HTERT RPE-1 (cell line): ENCODE results near the gene DNASE1L2.

Experiments
- in situ Hi-C: fragments of 300-500 bp; cut with MboI; formaldehyde crosslinking; loops from 4 replicates; pipeline ENCODE4 v1.14.3; 2020; ENCODE audit warnings: low sequenced_read_pairs

The DNASE1L2 gene

GRCh38 chr16:2236337-2237101 lies at the start of gene DNASE1L2:
DNASE1L2 (plus strand) TSS chr16:2236444; CDS start chr16:2236817, 373 bp downstream.
- in situ Hi-C loops: no loop called here

GRCh38 chr16:2186505-2186904 lies 49.7 kb upstream of the DNASE1L2 start:
- in situ Hi-C loops: no loop called here

GRCh38 chr16:2187212-2187611 lies 49.0 kb upstream of the DNASE1L2 start:
- in situ Hi-C loops: no loop called here

GRCh38 chr16:2188395-2188794 lies 47.8 kb upstream of the DNASE1L2 start:
- in situ Hi-C loops: no loop called here

- in situ Hi-C loops: no loop called here
Observed at GRCh38 chr16:2189252-2189893, 46.9 kb upstream of the DNASE1L2 start.

GRCh38 chr16:2190002-2190658 lies 46.1 kb upstream of the DNASE1L2 start:
- in situ Hi-C loops: no loop called here

GRCh38 chr16:2190659-2191445 lies 45.4 kb upstream of the DNASE1L2 start:
- in situ Hi-C loops: no loop called here

GRCh38 chr16:2191446-2191706 lies 44.9 kb upstream of the DNASE1L2 start:
- in situ Hi-C loops: no loop called here

- in situ Hi-C loops: no loop called here
Observed at GRCh38 chr16:2194166-2194834, 41.9 kb upstream of the DNASE1L2 start.

- in situ Hi-C loops: no loop called here
Observed at GRCh38 chr16:2194852-2195321, 41.4 kb upstream of the DNASE1L2 start.

GRCh38 chr16:2195322-2196161 lies 40.7 kb upstream of the DNASE1L2 start:
- in situ Hi-C loops: no loop called here

- in situ Hi-C loops: no loop called here
Observed at GRCh38 chr16:2196162-2196980, 39.9 kb upstream of the DNASE1L2 start, which contains the start of gene CASKIN1. CASKIN1 (minus strand) TSS chr16:2196605; CDS start chr16:2196432, 173 bp downstream.

- in situ Hi-C loops: no loop called here
Observed at GRCh38 chr16:2196981-2197511, 39.2 kb upstream of the DNASE1L2 start.

- in situ Hi-C loops: no loop called here
Observed at GRCh38 chr16:2197765-2198164, 38.5 kb upstream of the DNASE1L2 start.

- in situ Hi-C loops: no loop called here
Observed at GRCh38 chr16:2198283-2198682, 38.0 kb upstream of the DNASE1L2 start.

- in situ Hi-C loops: no loop called here
Observed at GRCh38 chr16:2199095-2199494, 37.1 kb upstream of the DNASE1L2 start.

- in situ Hi-C loops: no loop called here
Observed at GRCh38 chr16:2199621-2200139, 36.6 kb upstream of the DNASE1L2 start.

GRCh38 chr16:2200313-2200712 lies 35.9 kb upstream of the DNASE1L2 start:
- in situ Hi-C loops: no loop called here
